ENCODE measurements around the gene KAZN.

GRCh38 chr1:14955402-14955801 lies 356.9 kb downstream of the KAZN start:
- TF ChIP-seq EZH2 (IDR thresholded peaks at IDR 0.05; ENCODE audit: low read depth) (no peak), CTCF (conservative IDR thresholded peaks at IDR 0.05) (no peak)
